Measurements from ENCODE around the gene ABCA4.

GRCh38 chr1:93964777-93965200, 156.2 kb downstream of the ABCA4 start:
- TF ChIP-seq POLR2AphosphoS5 (IDR thresholded peaks at IDR 0.05; ENCODE audit: low read depth, low read length) (no peak), POLR2A (IDR thresholded peaks at IDR 0.05; ENCODE audit: low read depth, low read length) (no peak)
